HL-60 (cell line): ENCODE measurements around the gene RPL10A.

Source experiments
- DNase-seq, 2 experiments: peaks; one replicate each; pipeline ENCODE4 v3.0.0-alpha.2; 2010 to 2020; ENCODE audit warnings: low read depth in 1 of 2, low spot score in 1 of 2
- H3K27ac ChIP-seq: fragments of 250-450 bp; sonication (Bioruptor Pico); replicated peaks from 2 replicates; pipeline ENCODE4 v1.5.1; 2020; ENCODE audit warnings: mild to moderate bottlenecking, moderate library complexity
- H3K27me3 ChIP-seq: fragments of 250-450 bp; sonication (Bioruptor Pico); 2 replicates; pipeline ENCODE4 v1.5.1; 2021; ENCODE audit warnings: mild to moderate bottlenecking, moderate library complexity; ENCODE audit not compliant: insufficient read depth, poor library complexity, severe bottlenecking
- H3K4me3 ChIP-seq: replicated peaks from 2 replicates; pipeline ENCODE4 v1.5.1; 2011; ENCODE audit warnings: mild to moderate bottlenecking, control low read depth, low read length; ENCODE audit not compliant: insufficient read depth
- GABPA ChIP-seq: IDR thresholded peaks from 2 replicates; pipeline ENCODE4 v1.6.1; 2012; ENCODE audit warnings: low read depth
- POLR2AphosphoS5 ChIP-seq: IDR thresholded peaks from 2 replicates; pipeline ENCODE4 v1.6.1; 2012; ENCODE audit warnings: low read depth
- SPI1 ChIP-seq: IDR thresholded peaks from 2 replicates; pipeline ENCODE4 v1.6.1; 2012; ENCODE audit warnings: low read depth, mild to moderate bottlenecking, borderline replicate concordance
- TF ChIP-seq, protein P1 (sequence below): IDR thresholded peaks from one replicate; pipeline ENCODE4 v1.5.1; 2011; ENCODE audit warnings: low read length, control low read depth, inconsistent platforms; ENCODE audit not compliant: insufficient read depth
- TF ChIP-seq, protein P2 (sequence below): IDR thresholded peaks from 2 replicates; pipeline ENCODE4 v1.6.1; 2012; ENCODE audit warnings: low read depth; ENCODE audit not compliant: insufficient replicate concordance

Gene RPL10A

GRCh38 chr6:35473075-35473849 is 5.1 kb downstream of the RPL10A start:
- no peak for DNase-seq
- Histone ChIP-seq H3K4me3 (no peak overlapping the region), H3K27ac (no peak overlapping the region), H3K27me3 (no peaks in the 10 kb centered on the region)
- TF ChIP-seq GABPA (no peak), SPI1 (no peak), POLR2AphosphoS5 (0 out of 2 replicates have a peak, but pooled peaks have one; percentile 26)
- TF ChIP-seq, protein P1, sequence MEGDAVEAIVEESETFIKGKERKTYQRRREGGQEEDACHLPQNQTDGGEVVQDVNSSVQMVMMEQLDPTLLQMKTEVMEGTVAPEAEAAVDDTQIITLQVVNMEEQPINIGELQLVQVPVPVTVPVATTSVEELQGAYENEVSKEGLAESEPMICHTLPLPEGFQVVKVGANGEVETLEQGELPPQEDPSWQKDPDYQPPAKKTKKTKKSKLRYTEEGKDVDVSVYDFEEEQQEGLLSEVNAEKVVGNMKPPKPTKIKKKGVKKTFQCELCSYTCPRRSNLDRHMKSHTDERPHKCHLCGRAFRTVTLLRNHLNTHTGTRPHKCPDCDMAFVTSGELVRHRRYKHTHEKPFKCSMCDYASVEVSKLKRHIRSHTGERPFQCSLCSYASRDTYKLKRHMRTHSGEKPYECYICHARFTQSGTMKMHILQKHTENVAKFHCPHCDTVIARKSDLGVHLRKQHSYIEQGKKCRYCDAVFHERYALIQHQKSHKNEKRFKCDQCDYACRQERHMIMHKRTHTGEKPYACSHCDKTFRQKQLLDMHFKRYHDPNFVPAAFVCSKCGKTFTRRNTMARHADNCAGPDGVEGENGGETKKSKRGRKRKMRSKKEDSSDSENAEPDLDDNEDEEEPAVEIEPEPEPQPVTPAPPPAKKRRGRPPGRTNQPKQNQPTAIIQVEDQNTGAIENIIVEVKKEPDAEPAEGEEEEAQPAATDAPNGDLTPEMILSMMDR, result no peak
- TF ChIP-seq, protein P2, sequence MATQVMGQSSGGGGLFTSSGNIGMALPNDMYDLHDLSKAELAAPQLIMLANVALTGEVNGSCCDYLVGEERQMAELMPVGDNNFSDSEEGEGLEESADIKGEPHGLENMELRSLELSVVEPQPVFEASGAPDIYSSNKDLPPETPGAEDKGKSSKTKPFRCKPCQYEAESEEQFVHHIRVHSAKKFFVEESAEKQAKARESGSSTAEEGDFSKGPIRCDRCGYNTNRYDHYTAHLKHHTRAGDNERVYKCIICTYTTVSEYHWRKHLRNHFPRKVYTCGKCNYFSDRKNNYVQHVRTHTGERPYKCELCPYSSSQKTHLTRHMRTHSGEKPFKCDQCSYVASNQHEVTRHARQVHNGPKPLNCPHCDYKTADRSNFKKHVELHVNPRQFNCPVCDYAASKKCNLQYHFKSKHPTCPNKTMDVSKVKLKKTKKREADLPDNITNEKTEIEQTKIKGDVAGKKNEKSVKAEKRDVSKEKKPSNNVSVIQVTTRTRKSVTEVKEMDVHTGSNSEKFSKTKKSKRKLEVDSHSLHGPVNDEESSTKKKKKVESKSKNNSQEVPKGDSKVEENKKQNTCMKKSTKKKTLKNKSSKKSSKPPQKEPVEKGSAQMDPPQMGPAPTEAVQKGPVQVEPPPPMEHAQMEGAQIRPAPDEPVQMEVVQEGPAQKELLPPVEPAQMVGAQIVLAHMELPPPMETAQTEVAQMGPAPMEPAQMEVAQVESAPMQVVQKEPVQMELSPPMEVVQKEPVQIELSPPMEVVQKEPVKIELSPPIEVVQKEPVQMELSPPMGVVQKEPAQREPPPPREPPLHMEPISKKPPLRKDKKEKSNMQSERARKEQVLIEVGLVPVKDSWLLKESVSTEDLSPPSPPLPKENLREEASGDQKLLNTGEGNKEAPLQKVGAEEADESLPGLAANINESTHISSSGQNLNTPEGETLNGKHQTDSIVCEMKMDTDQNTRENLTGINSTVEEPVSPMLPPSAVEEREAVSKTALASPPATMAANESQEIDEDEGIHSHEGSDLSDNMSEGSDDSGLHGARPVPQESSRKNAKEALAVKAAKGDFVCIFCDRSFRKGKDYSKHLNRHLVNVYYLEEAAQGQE, result no peak

- DNase-seq, result no peak
- TF ChIP-seq, protein P1, result no peak
- TF ChIP-seq GABPA (no peak), POLR2AphosphoS5 (no peak), SPI1 (no peak)
- TF ChIP-seq, protein P2, result no peak
- no peak overlapping the region for H3K27ac ChIP-seq
- H3K4me3 ChIP-seq, result no peak overlapping the region
- H3K27me3 ChIP-seq, result no peaks in the 10 kb centered on the region
Observed at GRCh38 chr6:35473850-35474130, 5.6 kb downstream of the RPL10A start.

DNA sequence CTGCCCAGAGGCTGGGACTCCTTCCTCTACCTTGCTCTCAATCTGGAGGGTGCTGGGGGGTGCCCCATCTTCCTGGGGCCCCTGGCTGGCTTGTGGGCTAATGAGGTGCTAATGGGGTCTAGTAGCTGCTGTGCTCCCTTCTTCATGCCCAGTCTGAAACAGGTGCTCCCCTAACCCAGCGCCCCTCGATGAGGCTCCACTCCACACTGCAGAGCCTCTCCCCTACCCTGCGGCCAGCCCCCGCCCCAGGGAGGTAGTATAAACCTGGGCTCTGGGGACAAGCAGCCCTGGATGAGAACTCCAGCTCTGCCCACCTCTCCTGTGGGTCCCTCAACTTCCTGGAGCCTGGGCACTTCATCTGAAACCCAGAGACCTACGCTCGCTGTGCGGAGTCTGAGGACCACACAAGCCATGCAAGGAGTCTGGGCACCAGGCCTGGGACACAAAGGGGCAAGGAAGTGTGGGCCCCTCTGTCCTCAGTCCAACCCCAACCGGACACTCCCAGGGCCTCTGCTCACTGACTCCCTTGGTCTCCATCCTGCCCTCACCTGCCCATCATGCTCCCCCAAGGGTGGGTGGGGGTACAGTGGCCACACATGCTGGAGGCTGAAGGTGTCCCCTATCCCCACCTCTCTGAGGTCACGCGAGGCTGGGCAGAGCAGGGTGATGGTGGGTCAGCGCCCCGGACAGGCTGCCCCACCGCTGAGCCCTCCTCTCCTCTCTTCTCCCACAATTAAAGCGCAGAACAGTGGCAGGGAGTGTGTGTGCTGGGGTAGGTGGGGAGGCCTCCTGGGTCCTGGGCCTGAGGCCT is 6.1 kb downstream of the RPL10A start:
- DNase-seq, result no peak
- Histone ChIP-seq H3K27me3 (no peaks in the 10 kb centered on the region), H3K27ac (no peak overlapping the region), H3K4me3 (no peak overlapping the region)
- TF ChIP-seq SPI1, result no peak
- peak; percentile 32 for TF ChIP-seq POLR2AphosphoS5

DNA sequence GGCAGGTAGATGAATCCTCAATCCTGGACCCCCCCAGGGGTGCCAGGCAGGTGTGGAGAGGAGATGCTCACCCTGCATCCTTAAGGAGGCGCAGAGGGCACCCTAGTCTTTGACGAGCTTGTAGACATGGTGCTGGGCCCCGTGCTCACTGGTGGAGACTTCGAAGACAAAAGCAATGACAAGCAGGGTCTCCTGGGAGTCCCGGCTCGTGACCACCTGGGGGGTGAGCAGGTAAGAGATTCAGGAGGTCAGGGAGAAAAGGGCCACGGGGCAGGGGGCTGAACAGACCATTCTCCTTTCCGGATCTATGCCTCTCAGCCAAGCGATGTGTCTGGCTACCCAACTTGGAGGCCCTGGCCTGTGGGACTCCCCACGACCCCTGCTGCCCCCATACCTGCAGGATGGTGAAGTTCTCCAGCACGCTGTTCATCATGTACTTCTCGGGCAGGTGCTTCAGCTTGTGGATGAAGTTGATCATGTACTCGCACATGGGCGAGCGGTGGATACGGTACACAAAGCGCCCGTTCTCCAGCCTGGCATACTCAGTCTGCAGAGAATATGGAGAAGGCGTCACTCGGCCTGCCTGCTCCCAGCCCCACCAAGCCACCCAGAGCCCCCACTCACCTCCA is 6.9 kb downstream of the RPL10A start:
- Histone ChIP-seq H3K27me3 (no peaks in the 10 kb centered on the region), H3K27ac (no peak overlapping the region), H3K4me3 (no peak overlapping the region)
- no peak for DNase-seq
- no peak for TF ChIP-seq POLR2AphosphoS5
- no peak for TF ChIP-seq SPI1
